GM23338 (cell line): ENCODE data around the gene NLE1. TPM values are rescaled to one million over a fixed set of nuclear protein-coding genes. Genes with fewer than 3 reads are reported as not detected.

Experiments
- ATAC-seq: fragments of 200-7000 bp; cut with Tn5 transposase; 3 replicates; pipeline ENCODE4 v1.9.1; 2020
- DNase-seq: peaks from one replicate; pipeline ENCODE4 v3.0.0-alpha.2; 2015; ENCODE audit warnings: low spot score
- H2AFZ ChIP-seq: fragments of 200-600 bp; sonication (generic); 2 replicates; pipeline ENCODE4 v1.8.0; 2016; ENCODE audit warnings: antibody characterized with exemption, mild to moderate bottlenecking, moderate library complexity
- H3F3A ChIP-seq: fragments of 200-600 bp; sonication (generic); replicated peaks from 2 replicates; pipeline ENCODE4 v1.8.0; 2017; ENCODE audit warnings: antibody characterized with exemption, mixed run types, low read depth
- H3K27ac ChIP-seq: fragments of 200-600 bp; sonication (generic); 2 replicates; pipeline ENCODE4 v1.6.1; 2016; ENCODE audit warnings: low read depth
- H3K27me3 ChIP-seq: fragments of 200-600 bp; sonication (generic); 2 replicates; pipeline ENCODE4 v1.8.0; 2016; ENCODE audit warnings: mild to moderate bottlenecking, mixed run types, moderate library complexity; ENCODE audit not compliant: insufficient read depth
- H3K36me3 ChIP-seq: fragments of 200-600 bp; sonication (generic); 2 replicates; pipeline ENCODE4 v1.8.0; 2016; ENCODE audit warnings: mild to moderate bottlenecking; ENCODE audit not compliant: insufficient read depth
- H3K4me1 ChIP-seq: fragments of 200-600 bp; sonication (generic); 2 replicates; pipeline ENCODE4 v1.8.0; 2016; ENCODE audit warnings: mild to moderate bottlenecking, moderate library complexity; ENCODE audit not compliant: insufficient read depth
- H3K4me2 ChIP-seq: fragments of 200-600 bp; sonication (generic); 2 replicates; pipeline ENCODE4 v1.7.1; 2017; ENCODE audit warnings: mixed run types
- H3K4me3 ChIP-seq: fragments of 200-600 bp; sonication (generic); 2 replicates; pipeline ENCODE4 v1.6.1; 2016; ENCODE audit warnings: mixed run types
- H3K79me2 ChIP-seq: fragments of 200-600 bp; sonication (generic); replicated peaks from 2 replicates; pipeline ENCODE4 v1.8.0; 2017; ENCODE audit warnings: mild to moderate bottlenecking; ENCODE audit not compliant: insufficient read depth
- H3K9me2 ChIP-seq: fragments of 200-600 bp; sonication (generic); 2 replicates; pipeline ENCODE4 v1.8.0; 2017; ENCODE audit not compliant: insufficient read depth
- H4K20me1 ChIP-seq: fragments of 200-600 bp; sonication (generic); replicated peaks from 2 replicates; pipeline ENCODE4 v1.8.0; 2017; ENCODE audit warnings: mild to moderate bottlenecking; ENCODE audit not compliant: insufficient read depth
- H3K27ac Mint-ChIP-seq: 2 replicates; pipeline ENCODE4 v1.8.0; 2020; ENCODE audit warnings: inconsistent platforms, mild to moderate bottlenecking, moderate library complexity, mixed read lengths
- H3K27me3 Mint-ChIP-seq: 3 replicates; pipeline ENCODE4 v1.8.0; 2022; ENCODE audit warnings: low read depth, mild to moderate bottlenecking, moderate library complexity, mixed read lengths, inconsistent platforms; ENCODE audit not compliant: insufficient read depth, poor library complexity
- H3K36me3 Mint-ChIP-seq: 3 replicates; pipeline ENCODE4 v1.8.0; 2021; ENCODE audit warnings: low read depth, mild to moderate bottlenecking, inconsistent platforms, moderate library complexity, mixed read lengths
- H3K4me1 Mint-ChIP-seq: 3 replicates; pipeline ENCODE4 v1.8.0; 2020; ENCODE audit warnings: mild to moderate bottlenecking, inconsistent platforms, mixed read lengths
- H3K4me3 Mint-ChIP-seq: 3 replicates; pipeline ENCODE4 v1.8.0; 2021; ENCODE audit warnings: moderate library complexity, mild to moderate bottlenecking, inconsistent platforms, mixed read lengths
- H3K9me3 Mint-ChIP-seq: 3 replicates; pipeline ENCODE4 v1.8.0; 2020; ENCODE audit warnings: moderate library complexity, mild to moderate bottlenecking, inconsistent platforms, mixed read lengths
- CREB1 ChIP-seq: fragments of 250-450 bp; sonication (Bioruptor Pico); IDR thresholded peaks from 2 replicates; pipeline ENCODE4 v1.5.0; 2020; ENCODE audit warnings: low read depth, mild to moderate bottlenecking, moderate library complexity
- ETS1 ChIP-seq: IDR thresholded peaks from 2 replicates; pipeline ENCODE4 v1.6.1; 2016; ENCODE audit warnings: antibody characterized with exemption
- EZH2phosphoT487 ChIP-seq: fragments of 200-600 bp; sonication (generic); IDR thresholded peaks from one replicate; pipeline ENCODE4 v1.8.1; 2018; ENCODE audit warnings: antibody characterized with exemption; ENCODE audit not compliant: unreplicated experiment
- JUNB ChIP-seq: IDR thresholded peaks from one replicate; pipeline ENCODE4 v1.6.1; 2016; ENCODE audit warnings: antibody characterized with exemption; ENCODE audit not compliant: unreplicated experiment
- POLR2AphosphoS5 ChIP-seq: IDR thresholded peaks from 2 replicates; pipeline ENCODE4 v1.6.1; 2016; ENCODE audit warnings: antibody characterized with exemption, low read depth
- REST ChIP-seq: IDR thresholded peaks from one replicate; pipeline ENCODE4 v1.6.1; 2018; ENCODE audit warnings: antibody characterized with exemption; ENCODE audit not compliant: unreplicated experiment
- STAT1 ChIP-seq: IDR thresholded peaks from one replicate; pipeline ENCODE4 v1.6.1; 2016; ENCODE audit warnings: antibody characterized with exemption; ENCODE audit not compliant: unreplicated experiment
- ZNF331 ChIP-seq: fragments of 250-450 bp; sonication (Bioruptor Pico); IDR thresholded peaks from 2 replicates; pipeline ENCODE4 v1.5.0; 2020; ENCODE audit warnings: low read depth, mild to moderate bottlenecking, moderate library complexity
- ZNF462 ChIP-seq: fragments of 250-450 bp; sonication (Bioruptor Pico); IDR thresholded peaks from 2 replicates; pipeline ENCODE4 v1.5.0; 2020; ENCODE audit warnings: mild to moderate bottlenecking, moderate library complexity
- polyA plus RNA-seq: library from polyadenylated mRNA; unstranded; fragments of >200 nt; fragmentation: Nextera tagmentation; extraction: Ambion mirVana; gene quantifications from 2 replicates; pipeline ENCODE4 v1.2.1, GENCODE V29; 2016
- total RNA-seq: library from RNA; depleted of rRNA; stranded (reverse); fragments of >200 nt; shearing (Covaris generic); gene quantifications from 2 replicates; pipeline ENCODE4 v1.2.3, GENCODE V29; 2014

Gene NLE1
- total and polyA plus RNA-seq, 2 experiments from 2014 or later, result 16.6 to 66.4 TPM

- Histone ChIP-seq H3K4me2 (no peak overlapping the region), H3K4me1 (peaks cover 3% of the 10 kb centered on the region; the same call in 1 of the 2 replicates), H3K27me3 (no peaks in the 10 kb centered on the region), H2AFZ (no peak overlapping the region), H3K9me2 (0 out of 2 replicates have a peak, but pooled peaks cover 3% of the 10 kb centered on the region), H3K4me3 (no peak overlapping the region), H3K36me3 (no peaks in the 10 kb centered on the region), H3F3A (no peaks in the 10 kb centered on the region), H4K20me1 (no peaks in the 10 kb centered on the region), H3K27ac (no peak overlapping the region), H3K79me2 (no peaks in the 10 kb centered on the region)
- no peak for TF ChIP-seq ZNF462
- no peak for TF ChIP-seq POLR2AphosphoS5
- TF ChIP-seq ETS1, result no peak
- TF ChIP-seq EZH2phosphoT487, result no peak
- no peak for TF ChIP-seq REST
- no peak for TF ChIP-seq CREB1 (CRISPR knock-in tag)
- no peak for TF ChIP-seq ZNF331
- TF ChIP-seq JUNB, result no peak
- TF ChIP-seq STAT1, result no peak
- Mint-ChIP-seq H3K4me3 (no peak overlapping the region), H3K27ac (no peak overlapping the region; the same call in 1 of the 2 replicates), H3K36me3 (no peaks in the 10 kb centered on the region), H3K4me1 (peaks cover 7% of the 10 kb centered on the region), H3K9me3 (no peaks in the 10 kb centered on the region), H3K27me3 (peaks cover 1% of the 10 kb centered on the region)
- ATAC-seq, result no peak
- DNase-seq, result no peak
Measured at GRCh38 chr17:35159940-35160339, 17.8 kb upstream of the NLE1 start.
